Measurements from ENCODE around the gene ZHX3. TPM values are rescaled to one million over a fixed set of nuclear protein-coding genes. Genes with fewer than 3 reads are reported as not detected.
A peak's percentile ranks its signal among the peaks of the same experiment; 100 is the strongest.

The ZHX3 gene, protein sequence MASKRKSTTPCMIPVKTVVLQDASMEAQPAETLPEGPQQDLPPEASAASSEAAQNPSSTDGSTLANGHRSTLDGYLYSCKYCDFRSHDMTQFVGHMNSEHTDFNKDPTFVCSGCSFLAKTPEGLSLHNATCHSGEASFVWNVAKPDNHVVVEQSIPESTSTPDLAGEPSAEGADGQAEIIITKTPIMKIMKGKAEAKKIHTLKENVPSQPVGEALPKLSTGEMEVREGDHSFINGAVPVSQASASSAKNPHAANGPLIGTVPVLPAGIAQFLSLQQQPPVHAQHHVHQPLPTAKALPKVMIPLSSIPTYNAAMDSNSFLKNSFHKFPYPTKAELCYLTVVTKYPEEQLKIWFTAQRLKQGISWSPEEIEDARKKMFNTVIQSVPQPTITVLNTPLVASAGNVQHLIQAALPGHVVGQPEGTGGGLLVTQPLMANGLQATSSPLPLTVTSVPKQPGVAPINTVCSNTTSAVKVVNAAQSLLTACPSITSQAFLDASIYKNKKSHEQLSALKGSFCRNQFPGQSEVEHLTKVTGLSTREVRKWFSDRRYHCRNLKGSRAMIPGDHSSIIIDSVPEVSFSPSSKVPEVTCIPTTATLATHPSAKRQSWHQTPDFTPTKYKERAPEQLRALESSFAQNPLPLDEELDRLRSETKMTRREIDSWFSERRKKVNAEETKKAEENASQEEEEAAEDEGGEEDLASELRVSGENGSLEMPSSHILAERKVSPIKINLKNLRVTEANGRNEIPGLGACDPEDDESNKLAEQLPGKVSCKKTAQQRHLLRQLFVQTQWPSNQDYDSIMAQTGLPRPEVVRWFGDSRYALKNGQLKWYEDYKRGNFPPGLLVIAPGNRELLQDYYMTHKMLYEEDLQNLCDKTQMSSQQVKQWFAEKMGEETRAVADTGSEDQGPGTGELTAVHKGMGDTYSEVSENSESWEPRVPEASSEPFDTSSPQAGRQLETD
- total RNA-seq (8.8 TPM), polyA plus RNA-seq (ENCODE audit: insufficient read depth in 1 of 8, insufficient read length in 8 of 8, low replicate concordance in 1 of 8) (10 to 100 TPM in 2 of 8 donors, 1 to 10 TPM in 6; 5.7 to 11.4 (median 7.7) TPM)
- long read RNA-seq, donor 1: 0 reads
- long read RNA-seq, donor 2: 0 reads
- long read RNA-seq, donor 3, partial matches to known transcripts: 0 of 1 reads
- long read RNA-seq, donor 3, other reads (novel, unspliced or antisense): 0 of 1 reads
- long read RNA-seq, donor 4: 0 reads
- long read RNA-seq, donor 5, full-length matches to known transcripts: 4 of 9 reads
- long read RNA-seq, donor 5, partial matches to known transcripts: 5 of 9 reads
- long read RNA-seq, donor 5, other reads (novel, unspliced or antisense): 0 of 9 reads
- long read RNA-seq, donor 6, partial matches to known transcripts: 0 of 2 reads
- long read RNA-seq, donor 6, other reads (novel, unspliced or antisense): 0 of 2 reads
- long read RNA-seq, donor 7, partial matches to known transcripts: 0 of 1 reads
- long read RNA-seq, donor 7, other reads (novel, unspliced or antisense): 0 of 1 reads
- long read RNA-seq, donor 8, partial matches to known transcripts: 0 of 1 reads
- long read RNA-seq, donor 8, other reads (novel, unspliced or antisense): 0 of 1 reads
- long read RNA-seq, donor 9: 0 reads
- long read RNA-seq, donor 10: 0 reads
- long read RNA-seq, donor 11, partial matches to known transcripts: 0 of 1 reads
- long read RNA-seq, donor 11, other reads (novel, unspliced or antisense): 0 of 1 reads

DNA sequence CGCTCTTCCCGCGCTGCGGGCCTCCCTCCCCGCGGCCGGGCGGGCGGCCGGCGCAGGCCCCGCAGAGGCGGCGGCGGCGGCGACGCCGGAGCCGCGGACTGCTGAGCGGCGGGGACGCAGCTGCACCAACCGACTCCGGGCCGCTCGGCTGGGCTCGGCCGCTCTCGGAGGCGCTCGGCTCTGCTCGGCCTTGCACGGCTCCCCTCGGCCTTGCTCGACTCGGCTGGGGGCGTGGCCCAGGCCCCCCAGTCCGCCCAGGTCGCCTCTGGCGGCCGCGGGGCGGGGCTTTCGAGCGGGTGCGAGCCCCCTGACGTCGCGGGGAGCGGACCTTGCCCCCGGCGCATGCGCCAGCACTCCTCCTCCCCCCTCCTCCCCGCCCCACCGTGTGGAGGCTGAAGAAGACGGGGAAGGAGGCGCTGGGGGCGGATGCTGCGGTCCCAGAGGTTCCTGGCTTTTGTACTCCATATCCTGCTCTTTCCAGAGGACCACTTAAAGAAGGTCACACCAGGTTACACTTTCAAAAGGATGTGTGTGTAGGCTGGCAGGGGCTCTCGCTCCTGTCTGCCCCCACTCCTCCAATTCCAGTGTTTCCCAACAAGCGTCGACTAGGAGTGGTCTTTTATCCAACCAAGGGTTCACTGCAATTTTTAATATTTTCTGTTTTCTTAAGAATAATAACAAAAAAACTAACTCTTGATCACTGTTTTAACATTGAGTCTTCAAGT, at the start of gene ZHX3:
TSS of gene ZHX3 (minus strand) at position 186 of the 725 bp plus-strand sequence. CDS start 112,815 bp downstream, outside the sequence.
- WGBS (ENCODE audit: insufficient coverage): under 1% methylated on average over 39 of the region's 64 CpGs
- Histone ChIP-seq H3K27me3 (ENCODE audit: control insufficient read depth, insufficient read depth, low read length) (no peaks in the 10 kb centered on the region), H3K4me1 (ENCODE audit: control insufficient read depth, insufficient read depth, low read length) (peaks cover 5% of the 10 kb centered on the region), H3K36me3 (ENCODE audit: control insufficient read depth, insufficient read depth, low read length) (no peaks in the 10 kb centered on the region), H3K9me3 (replicated peaks; ENCODE audit: control insufficient read depth, low read depth, low read length) (no peaks in the 10 kb centered on the region), H3K4me3 (ENCODE audit: low read length) (peak within 1 kb of the TSS; percentile 78), H3K27ac (ENCODE audit: low read length) (peak within 1 kb of the TSS; percentile 76)
- peak; percentile 99 for DNase-seq

DNA sequence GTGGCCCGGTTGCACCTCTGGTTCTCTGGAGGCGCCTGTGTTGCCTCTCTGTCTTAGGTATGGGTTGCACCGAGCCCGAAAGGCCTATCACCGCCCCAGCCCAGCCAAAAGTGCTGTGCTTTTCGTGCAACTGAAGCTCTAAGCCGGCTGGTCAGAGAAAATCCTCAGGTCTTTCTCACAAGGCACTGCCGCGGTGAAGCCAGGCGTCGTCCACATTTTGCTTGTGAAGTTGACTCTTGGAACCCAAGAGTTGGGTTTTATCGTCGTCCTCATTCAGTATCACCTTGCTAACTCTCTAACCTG, 49.8 kb upstream of the ZHX3 start:
- Histone ChIP-seq H3K4me3 (ENCODE audit: low read length) (peak overlapping the region; percentile 41), H3K27me3 (ENCODE audit: control insufficient read depth, insufficient read depth, low read length) (peaks cover 28% of the 10 kb centered on the region), H3K9me3 (replicated peaks; ENCODE audit: control insufficient read depth, low read depth, low read length) (peaks cover 7% of the 10 kb centered on the region), H3K27ac (ENCODE audit: low read length) (peak overlapping the region; percentile 13), H3K4me1 (ENCODE audit: control insufficient read depth, insufficient read depth, low read length) (peaks cover 30% of the 10 kb centered on the region), H3K36me3 (ENCODE audit: control insufficient read depth, insufficient read depth, low read length) (peaks cover 17% of the 10 kb centered on the region)
- 67% methylated on average over 13 of the region's 13 CpGs for WGBS (ENCODE audit: insufficient coverage)
- DNase-seq: no peak

DNA sequence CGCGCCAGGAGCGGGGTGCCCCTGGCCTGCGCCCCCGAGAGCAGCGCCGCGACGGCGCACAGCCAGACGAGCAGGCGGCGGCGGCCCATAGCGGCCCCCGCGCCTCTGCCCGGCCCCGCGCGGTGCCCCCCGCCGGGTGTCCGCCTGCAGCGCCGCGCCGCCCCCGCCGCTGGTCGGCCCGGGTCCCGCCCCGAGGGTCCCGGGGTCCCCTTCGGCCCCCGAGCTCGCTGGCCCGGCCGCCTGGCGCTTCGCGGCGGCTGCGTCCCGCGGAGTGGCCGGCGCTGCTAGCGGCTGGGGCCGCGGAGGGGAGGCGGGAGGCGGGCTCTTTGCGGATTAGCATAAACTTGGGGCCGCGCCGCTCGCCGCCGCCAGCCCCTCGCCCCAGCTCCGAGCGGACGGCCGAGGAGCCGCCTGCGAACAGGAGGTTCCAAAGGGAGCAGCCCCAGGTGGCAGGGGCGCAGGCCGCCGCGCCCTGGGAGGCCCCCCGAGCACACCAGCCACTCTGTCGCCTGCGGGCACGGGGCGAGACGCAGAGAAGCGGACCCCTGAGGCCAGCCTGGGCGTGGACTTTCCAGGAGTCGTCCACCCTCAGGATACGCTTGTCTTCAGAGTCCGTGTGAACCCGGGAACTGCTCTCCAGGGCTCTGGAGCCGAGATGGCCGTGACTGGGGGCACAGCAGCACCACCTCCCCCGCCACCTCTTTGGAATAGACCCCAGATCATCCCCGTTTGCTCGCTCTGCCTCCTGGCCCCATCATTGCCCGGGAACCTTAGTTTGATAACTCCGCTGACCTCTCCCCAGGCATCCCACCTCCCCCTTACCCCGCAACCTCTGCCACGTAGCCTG, 49.2 kb upstream of the ZHX3 start, which contains the start of gene EMILIN3:
TSS of gene EMILIN3 (minus strand) at position 273 of the 847 bp plus-strand sequence. CDS start at position 89, 184 bp downstream.
- 5% methylated on average over 88 of the region's 93 CpGs for WGBS (ENCODE audit: insufficient coverage)
- Histone ChIP-seq H3K9me3 (replicated peaks; ENCODE audit: control insufficient read depth, low read depth, low read length) (peaks cover 7% of the 10 kb centered on the region), H3K27ac (ENCODE audit: low read length) (peak within 1 kb of the TSS; percentile 13), H3K4me1 (ENCODE audit: control insufficient read depth, insufficient read depth, low read length) (peaks cover 36% of the 10 kb centered on the region), H3K36me3 (ENCODE audit: control insufficient read depth, insufficient read depth, low read length) (peaks cover 17% of the 10 kb centered on the region), H3K4me3 (ENCODE audit: low read length) (peak within 1 kb of the TSS; percentile 41), H3K27me3 (ENCODE audit: control insufficient read depth, insufficient read depth, low read length) (peaks cover 28% of the 10 kb centered on the region)
- peak; percentile 71 for DNase-seq

DNA sequence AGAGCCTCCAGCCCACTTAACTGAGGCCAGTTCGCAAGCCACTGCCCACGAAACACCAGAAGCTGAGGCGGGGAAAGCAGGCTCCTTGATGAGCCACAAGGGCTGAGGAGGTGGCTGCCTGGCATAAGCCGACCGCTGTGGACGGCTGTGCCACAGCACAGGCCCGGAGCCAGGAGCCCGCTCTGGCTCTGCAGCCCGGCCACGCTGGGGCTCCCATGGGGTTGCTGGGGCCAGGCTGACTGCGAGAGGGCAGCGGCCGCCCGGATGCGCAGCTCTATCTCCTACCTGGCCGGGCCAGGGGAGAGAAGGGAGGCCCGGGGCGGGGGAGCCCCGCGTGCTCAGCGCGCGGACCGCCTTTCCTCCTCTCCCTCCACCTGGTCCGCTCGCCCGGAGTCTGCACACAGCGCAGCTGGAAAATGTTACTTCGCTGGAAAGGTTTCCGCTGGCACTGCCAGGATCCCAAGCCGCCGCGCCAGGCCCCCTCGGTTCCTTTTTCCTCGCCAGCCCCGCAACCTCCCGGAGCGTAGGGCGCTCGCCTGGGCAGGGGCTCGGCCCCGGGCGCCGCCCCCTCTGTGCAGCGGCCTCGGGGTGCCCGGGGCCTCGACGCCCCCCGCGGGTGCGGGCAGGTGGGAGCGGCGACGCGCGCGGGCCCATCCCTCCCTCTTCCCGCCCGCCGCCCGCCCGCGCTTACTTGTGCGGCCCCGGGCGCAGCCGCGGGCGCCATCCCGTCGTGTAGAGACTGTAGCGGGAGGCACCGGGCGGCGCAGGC, 48.4 kb upstream of the ZHX3 start:
- H3K27me3 ChIP-seq (ENCODE audit: control insufficient read depth, insufficient read depth, low read length): peaks cover 28% of the 10 kb centered on the region
- H3K4me1 ChIP-seq (ENCODE audit: control insufficient read depth, insufficient read depth, low read length): peaks cover 44% of the 10 kb centered on the region
- peak; percentile 69 for DNase-seq
- peak overlapping the region; percentile 41 for H3K4me3 ChIP-seq (ENCODE audit: low read length)
- WGBS (ENCODE audit: insufficient coverage): 1% methylated on average over 71 of the region's 76 CpGs
- no peak overlapping the region for H3K27ac ChIP-seq (ENCODE audit: low read length)
- peaks cover 17% of the 10 kb centered on the region for H3K36me3 ChIP-seq (ENCODE audit: control insufficient read depth, insufficient read depth, low read length)
- peaks cover 2% of the 10 kb centered on the region for H3K9me3 ChIP-seq (replicated peaks; ENCODE audit: control insufficient read depth, low read depth, low read length)

DNA sequence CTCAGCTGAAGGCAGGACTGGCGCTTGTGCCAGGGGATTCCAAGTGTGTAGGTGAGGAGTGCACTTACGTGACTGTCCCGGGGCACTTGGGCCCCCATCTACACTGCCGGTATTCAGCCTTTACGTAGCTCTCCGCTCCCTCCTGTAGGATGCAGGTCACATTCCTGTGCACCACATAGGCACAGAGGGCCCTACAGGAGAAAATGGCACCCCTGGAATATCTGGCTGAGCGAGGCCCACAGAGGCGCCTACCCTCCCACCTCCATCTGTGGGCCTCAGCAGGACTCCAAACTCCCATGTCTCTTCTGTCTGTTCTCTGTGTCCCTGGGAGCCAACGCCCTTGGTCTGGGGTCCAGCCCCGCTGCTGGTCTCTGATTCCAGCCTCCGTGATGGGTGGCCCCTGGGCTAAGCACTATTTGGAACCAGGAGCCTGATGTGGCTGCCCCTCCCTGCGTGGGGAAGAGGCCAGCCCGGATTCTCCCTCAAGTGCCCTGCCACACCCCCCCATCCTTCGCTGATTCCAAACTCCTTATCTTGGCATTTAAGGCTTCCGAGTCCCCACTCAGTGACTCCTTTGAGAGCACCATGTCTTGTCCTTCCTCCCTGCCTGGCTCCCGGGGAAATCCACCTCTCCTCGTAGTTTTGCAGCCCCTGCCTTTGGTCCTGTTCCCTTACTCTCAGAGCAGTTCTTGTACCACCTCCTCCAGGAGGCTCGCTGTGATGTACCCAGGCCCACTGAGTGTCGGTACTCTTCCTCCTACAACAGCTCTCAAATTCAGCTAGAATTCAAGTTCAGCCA, 47.6 kb upstream of the ZHX3 start:
- Histone ChIP-seq H3K36me3 (ENCODE audit: control insufficient read depth, insufficient read depth, low read length) (peaks cover 17% of the 10 kb centered on the region), H3K4me1 (ENCODE audit: control insufficient read depth, insufficient read depth, low read length) (peaks cover 51% of the 10 kb centered on the region), H3K27ac (ENCODE audit: low read length) (no peak overlapping the region), H3K9me3 (replicated peaks; ENCODE audit: control insufficient read depth, low read depth, low read length) (no peaks in the 10 kb centered on the region), H3K27me3 (ENCODE audit: control insufficient read depth, insufficient read depth, low read length) (peaks cover 28% of the 10 kb centered on the region), H3K4me3 (ENCODE audit: low read length) (peak overlapping the region; percentile 41)
- 64% methylated on average over 14 of the region's 19 CpGs for WGBS (ENCODE audit: insufficient coverage)
- no peak for DNase-seq

DNA sequence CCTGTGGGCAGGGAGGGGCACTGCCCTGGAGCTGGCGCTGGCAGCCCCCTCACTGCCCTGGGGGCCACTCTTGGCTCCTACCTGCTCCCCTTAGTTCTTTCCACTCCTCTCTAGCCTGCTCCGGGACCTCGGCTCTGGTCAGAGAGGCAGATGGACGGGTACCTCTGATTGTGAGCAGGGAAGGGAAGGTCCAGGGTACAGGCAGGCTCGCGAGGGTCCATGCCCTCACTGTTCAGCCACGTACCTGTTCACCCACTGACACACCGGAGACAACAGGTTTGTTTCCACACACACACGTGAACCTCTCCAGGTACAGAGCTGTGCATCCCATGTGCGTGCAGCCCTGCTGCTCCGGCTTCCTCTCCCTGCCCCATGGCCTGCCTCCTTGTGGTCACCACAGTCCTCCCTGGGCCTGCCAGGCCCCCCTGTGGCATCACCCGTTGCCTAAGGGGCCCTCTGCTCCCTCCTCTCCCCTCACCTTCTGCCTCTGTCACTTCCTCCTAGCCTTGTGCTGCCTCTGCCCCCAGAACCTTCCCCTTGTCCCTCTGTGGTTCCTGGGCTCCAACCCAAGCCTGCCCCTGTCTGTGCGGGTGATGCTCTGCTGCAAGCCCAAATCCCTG, 46.8 kb upstream of the ZHX3 start:
- H3K27me3 ChIP-seq (ENCODE audit: control insufficient read depth, insufficient read depth, low read length): peaks cover 28% of the 10 kb centered on the region
- H3K27ac ChIP-seq (ENCODE audit: low read length): no peak overlapping the region
- peaks cover 17% of the 10 kb centered on the region for H3K36me3 ChIP-seq (ENCODE audit: control insufficient read depth, insufficient read depth, low read length)
- 84% methylated on average over 6 of the region's 13 CpGs for WGBS (ENCODE audit: insufficient coverage)
- DNase-seq: no peak
- H3K4me1 ChIP-seq (ENCODE audit: control insufficient read depth, insufficient read depth, low read length): peaks cover 56% of the 10 kb centered on the region
- H3K9me3 ChIP-seq (replicated peaks; ENCODE audit: control insufficient read depth, low read depth, low read length): no peaks in the 10 kb centered on the region
- no peak overlapping the region for H3K4me3 ChIP-seq (ENCODE audit: low read length)

DNA sequence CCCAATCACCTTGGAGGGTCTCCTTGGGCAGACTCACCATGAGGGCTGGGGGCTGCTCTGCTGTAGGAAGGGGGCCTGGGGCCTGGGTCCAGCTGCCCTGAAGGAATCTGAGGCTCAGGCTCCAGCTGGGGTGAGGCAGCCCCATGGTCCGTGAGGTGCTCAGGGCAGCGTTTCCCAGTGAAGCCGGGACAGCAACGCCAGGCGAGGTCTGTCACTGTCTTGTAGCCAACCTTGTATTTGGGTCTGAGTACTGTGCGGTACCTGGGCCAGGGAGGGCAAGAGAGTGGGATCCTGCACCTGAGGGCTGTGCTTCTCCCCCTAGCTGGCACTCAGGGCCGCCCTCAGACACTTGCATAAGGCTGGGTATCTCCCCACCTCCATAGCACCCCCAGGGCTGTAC, 46.1 kb upstream of the ZHX3 start:
- peaks cover 17% of the 10 kb centered on the region for H3K36me3 ChIP-seq (ENCODE audit: control insufficient read depth, insufficient read depth, low read length)
- DNase-seq: no peak
- H3K27ac ChIP-seq (ENCODE audit: low read length): no peak overlapping the region
- no peak overlapping the region for H3K4me3 ChIP-seq (ENCODE audit: low read length)
- peaks cover 61% of the 10 kb centered on the region for H3K4me1 ChIP-seq (ENCODE audit: control insufficient read depth, insufficient read depth, low read length)
- WGBS (ENCODE audit: insufficient coverage): 91% methylated on average over 5 of the region's 7 CpGs
- H3K9me3 ChIP-seq (replicated peaks; ENCODE audit: control insufficient read depth, low read depth, low read length): no peaks in the 10 kb centered on the region
- peaks cover 28% of the 10 kb centered on the region for H3K27me3 ChIP-seq (ENCODE audit: control insufficient read depth, insufficient read depth, low read length)

Data from muscle of leg (tissue), 16 donors.